Pancreas (tissue), 10 donors: ENCODE data around the gene HMCN1. TPM values are rescaled to one million over a fixed set of nuclear protein-coding genes. Genes with fewer than 3 reads are reported as not detected.
"Not testable (repeated sequence)": the region's sequence is repeated elsewhere in the genome, so short reads cannot be mapped to it uniquely, and the experiment has no call there.

ENCODE experiments used
- ATAC-seq, 4 donors: fragments of 200-7000 bp; cut with Tn5 transposase; one replicate each; pipeline versions ENCODE4 v1.8.0 to v1.9.1; 2020; ENCODE audit warnings: mild to moderate bottlenecking in 4 of 4, moderate library complexity in 4 of 4
- DNase-seq, 6 donors: peaks; one replicate each; pipeline ENCODE4 v3.0.0-alpha.2; 2020
- FAIRE-seq: peaks from 2 replicates; lab custom pipeline; 2012; peaks lifted over from hg19 to GRCh38; lab: Jason Lieb, UNC
- H3K27ac ChIP-seq, 4 donors: fragments of 200-600 bp; sonication (generic); 1 replicate in 3 of 4; 2 replicates in 1 of 4; pipeline versions ENCODE4 v1.5.0 to v1.8.0; 2020
- H3K27me3 ChIP-seq, 4 donors: fragments of 200-600 bp; one replicate each; pipeline ENCODE4 v1.8.0; 2021
- H3K36me3 ChIP-seq, 3 donors: fragments of 200-600 bp; sonication (generic) in 1 of 3; one replicate each; pipeline versions ENCODE4 v1.5.0 to v1.8.0; 2020 to 2021
- H3K4me1 ChIP-seq, 3 donors: fragments of 200-600 bp; one replicate each; pipeline ENCODE4 v1.8.0; 2021
- H3K4me3 ChIP-seq, 4 donors: fragments of 200-600 bp; sonication (generic) in 2 of 4; one replicate each; pipeline versions ENCODE4 v1.5.0 to v1.8.0; 2020 to 2021
- H3K9me3 ChIP-seq, 4 donors: fragments of 200-600 bp; one replicate each; pipeline ENCODE4 v1.8.0; 2021
- WGBS, 2 donors: extraction: QIAGEN DNeasy Blood & Tissue Kit; methylation state at CpG; one replicate each; pipeline ENCODE4 v1.1.7; 2013; 5-methylcytosine and 5-hydroxymethylcytosine counted together
- intact Hi-C, 3 donors: fragments of 100-400 bp; cut with DNase I; formaldehyde crosslinking; loops; one replicate each; pipeline versions ENCODE4 v1.11.1 to v1.14.2; 2022
- polyA plus RNA-seq, 2 donors: library from polyadenylated mRNA; stranded (reverse); fragments of 200-250 nt; gene quantifications; one replicate each; pipeline ENCODE4 v1.2.3, GENCODE V29; 2013
- total RNA-seq, 6 donors: library from RNA; stranded (reverse); fragmentation: NEBNext Ultra II Directional in 4 of 6; extraction: Animal tissue kit (Norgen Biotek cat#: 25700) in 4 of 6; gene quantifications; one replicate each; pipeline versions ENCODE4 v1.2.1 to v1.2.4, GENCODE V29; 2021 to 2023
- TF ChIP-seq, protein P1 (sequence below), 4 donors: fragments of 200-600 bp; sonication (generic) in 3 of 4; IDR thresholded peaks; one replicate each; pipeline versions ENCODE4 v1.5.0 to v1.8.0; 2021; ENCODE audit warnings: antibody characterized with exemption in 4 of 4
- donor health status: healthy with polysubstance abuse.
- donor health status: DM: no; HTN: no; CAD: no; lungs with moderate emphysema.
- donor health status: DM: no; HTN: no; CAD: no.
- donor health status: control.
- donor health status: control.
- donor health status: Bipolar disorder and iron deficiency.
- donor health status: DM: yes; HTN: yes; CAD: no.
- donor health status: DM: no; HTN: no; CAD: no.
- donor health status: DM: no; HTN: no; CAD: no.
- donor health status: DM: yes; HTN: yes; CAD: no.

HMCN1 gene
- total and polyA plus RNA-seq, 8 donors: 0.19 to 4.8 (median 0.60) TPM

DNA sequence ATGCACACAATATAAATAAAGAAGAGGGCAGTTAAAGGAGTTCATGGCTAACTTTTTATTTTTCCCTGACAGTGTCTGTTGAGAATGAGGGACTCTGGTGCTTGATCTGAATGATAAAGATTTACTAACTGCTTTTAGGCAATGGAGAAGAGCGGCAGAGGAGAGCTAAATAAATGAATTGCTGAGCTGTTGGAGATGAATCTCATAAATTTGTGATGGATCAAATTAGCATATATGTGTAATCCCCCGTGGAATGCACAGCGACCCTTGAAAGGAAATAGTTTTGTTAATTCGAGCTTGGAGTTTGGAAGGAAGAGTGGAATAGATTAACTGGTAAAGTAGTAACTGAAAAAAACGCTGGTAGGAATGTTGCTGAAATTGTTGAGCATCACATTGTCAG lies 40.2 kb downstream of the HMCN1 start:
- intact Hi-C loops: no loop called here
- H3K27me3 ChIP-seq: no peaks in the 10 kb centered on the region
- WGBS, 2 donors: 38 to 48% methylated on average over 5 of the region's 5 CpGs
- H3K4me3 ChIP-seq: no peak overlapping the region
- H3K36me3 ChIP-seq: no peaks in the 10 kb centered on the region
- no peak overlapping the region for H3K27ac ChIP-seq
- ATAC-seq (no peak), FAIRE-seq (no peak), DNase-seq (no peak)
- H3K9me3 ChIP-seq: no peaks in the 10 kb centered on the region
- TF ChIP-seq, protein P1, sequence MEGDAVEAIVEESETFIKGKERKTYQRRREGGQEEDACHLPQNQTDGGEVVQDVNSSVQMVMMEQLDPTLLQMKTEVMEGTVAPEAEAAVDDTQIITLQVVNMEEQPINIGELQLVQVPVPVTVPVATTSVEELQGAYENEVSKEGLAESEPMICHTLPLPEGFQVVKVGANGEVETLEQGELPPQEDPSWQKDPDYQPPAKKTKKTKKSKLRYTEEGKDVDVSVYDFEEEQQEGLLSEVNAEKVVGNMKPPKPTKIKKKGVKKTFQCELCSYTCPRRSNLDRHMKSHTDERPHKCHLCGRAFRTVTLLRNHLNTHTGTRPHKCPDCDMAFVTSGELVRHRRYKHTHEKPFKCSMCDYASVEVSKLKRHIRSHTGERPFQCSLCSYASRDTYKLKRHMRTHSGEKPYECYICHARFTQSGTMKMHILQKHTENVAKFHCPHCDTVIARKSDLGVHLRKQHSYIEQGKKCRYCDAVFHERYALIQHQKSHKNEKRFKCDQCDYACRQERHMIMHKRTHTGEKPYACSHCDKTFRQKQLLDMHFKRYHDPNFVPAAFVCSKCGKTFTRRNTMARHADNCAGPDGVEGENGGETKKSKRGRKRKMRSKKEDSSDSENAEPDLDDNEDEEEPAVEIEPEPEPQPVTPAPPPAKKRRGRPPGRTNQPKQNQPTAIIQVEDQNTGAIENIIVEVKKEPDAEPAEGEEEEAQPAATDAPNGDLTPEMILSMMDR (IDR thresholded peaks at IDR 0.05): no peak
- H3K4me1 ChIP-seq: no peaks in the 10 kb centered on the region

DNA sequence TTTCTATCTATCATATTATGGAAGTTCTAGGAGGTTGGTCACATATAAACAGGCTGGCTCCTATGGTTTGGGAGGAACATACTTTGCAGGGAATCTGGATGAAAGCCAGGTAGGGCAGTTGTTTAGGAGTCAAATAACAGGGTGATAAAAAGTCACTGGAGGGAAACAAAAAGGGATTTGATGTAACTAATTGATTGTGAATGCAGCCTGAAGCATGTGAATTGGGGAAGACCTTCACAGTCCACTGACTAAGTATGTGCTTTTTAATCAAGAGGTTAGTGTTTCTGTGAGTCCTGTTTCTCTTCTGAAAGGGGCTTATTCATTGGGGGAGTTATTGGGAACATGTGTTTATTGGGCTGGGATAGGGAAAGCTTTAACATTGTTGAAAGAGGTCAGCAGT lies 41.3 kb downstream of the HMCN1 start:
- no peak for DNase-seq
- TF ChIP-seq, protein P1 (IDR thresholded peaks at IDR 0.05): no peak
- no peak overlapping the region for H3K4me3 ChIP-seq
- no peak for ATAC-seq
- H3K4me1 ChIP-seq: no peaks in the 10 kb centered on the region
- no peaks in the 10 kb centered on the region for H3K9me3 ChIP-seq
- H3K27me3 ChIP-seq: no peaks in the 10 kb centered on the region
- no peak overlapping the region for H3K27ac ChIP-seq
- FAIRE-seq: no peak
- intact Hi-C loops: no loop called here
- H3K36me3 ChIP-seq: no peaks in the 10 kb centered on the region

DNA sequence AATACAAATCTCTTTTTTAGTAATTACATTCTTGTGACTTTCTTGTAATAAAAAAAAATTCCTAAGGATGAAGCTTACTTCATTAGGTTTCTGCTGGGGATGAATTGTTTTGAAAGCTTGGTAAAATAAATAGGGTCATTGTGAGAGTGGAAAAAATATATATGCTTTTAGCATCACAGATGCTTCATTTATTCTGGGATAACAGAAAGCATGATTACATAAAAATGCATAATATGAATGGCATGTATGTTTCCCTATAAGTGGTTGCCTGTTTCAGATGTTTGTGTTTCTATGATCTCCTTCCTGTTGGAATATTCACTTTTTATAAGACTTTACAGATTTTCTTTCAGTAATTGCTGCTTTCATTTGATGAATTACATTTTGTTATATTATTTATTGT lies 42.3 kb downstream of the HMCN1 start:
- no peak overlapping the region for H3K27ac ChIP-seq
- H3K27me3 ChIP-seq: no peaks in the 10 kb centered on the region
- no peak overlapping the region for H3K4me3 ChIP-seq
- DNase-seq (no peak), FAIRE-seq (no peak), ATAC-seq (no peak)
- no peaks in the 10 kb centered on the region for H3K36me3 ChIP-seq
- no peaks in the 10 kb centered on the region for H3K9me3 ChIP-seq
- TF ChIP-seq, protein P1 (IDR thresholded peaks at IDR 0.05): no peak
- intact Hi-C loops: no loop called here
- no peaks in the 10 kb centered on the region for H3K4me1 ChIP-seq

DNA sequence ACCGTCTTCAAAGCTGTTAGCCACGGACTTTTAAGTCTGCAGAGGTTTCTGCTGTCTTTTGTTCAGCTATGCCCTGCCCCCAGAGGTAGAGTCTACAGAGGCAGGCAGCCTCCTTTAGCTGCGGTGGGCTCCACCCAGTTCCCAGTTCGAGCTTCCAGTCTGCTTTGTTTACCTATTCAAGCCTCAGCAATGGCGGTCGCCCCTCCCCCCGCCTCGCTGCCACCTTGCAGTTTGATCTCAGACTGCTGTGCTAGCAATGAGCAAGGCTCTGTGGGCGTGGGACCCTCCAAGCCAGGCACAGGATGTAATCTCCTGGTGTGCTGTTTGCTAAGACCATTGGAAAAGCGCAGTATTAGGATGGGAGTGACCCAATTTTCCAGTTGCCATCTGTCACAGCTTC lies 49.7 kb downstream of the HMCN1 start:
- intact Hi-C loops, H3K4me1 ChIP-seq, H3K4me3 ChIP-seq, H3K27ac ChIP-seq, ATAC-seq, FAIRE-seq, H3K9me3 ChIP-seq, H3K27me3 ChIP-seq, H3K36me3 ChIP-seq: not testable (repeated sequence)
- peak in 1 of 6 donors; percentile 25 for DNase-seq
- WGBS, 2 donors: 81 to 87% methylated on average over 10 of the region's 10 CpGs

DNA sequence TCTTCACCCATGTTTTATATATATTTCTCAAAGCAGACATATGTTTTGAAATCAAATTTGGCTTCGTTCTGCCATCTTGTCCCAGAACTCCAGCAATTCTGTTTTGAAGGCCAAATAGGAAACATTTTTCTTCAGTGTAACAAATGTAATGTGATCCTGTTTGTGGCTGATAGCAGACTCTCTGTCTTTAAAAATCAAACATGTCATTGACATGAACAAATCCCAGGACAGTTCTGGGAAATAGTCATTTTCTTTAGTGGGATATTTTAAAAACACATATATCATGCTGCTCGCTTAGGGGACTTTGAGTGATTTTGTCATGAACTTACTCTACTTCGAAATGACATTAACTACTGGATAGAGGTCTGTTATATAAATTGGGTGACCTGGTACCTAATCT lies 51.4 kb downstream of the HMCN1 start:
- Histone ChIP-seq H3K36me3 (no peaks in the 10 kb centered on the region), H3K9me3 (no peaks in the 10 kb centered on the region), H3K4me3 (no peak overlapping the region), H3K27ac (no peak overlapping the region), H3K4me1 (no peaks in the 10 kb centered on the region), H3K27me3 (no peaks in the 10 kb centered on the region)
- intact Hi-C loops: no loop called here
- ATAC-seq: no peak
- TF ChIP-seq, protein P1 (IDR thresholded peaks at IDR 0.05): no peak
- DNase-seq: no peak
- WGBS, 2 donors: 67 to 70% methylated on average over 3 of the region's 3 CpGs
- FAIRE-seq: no peak

DNA sequence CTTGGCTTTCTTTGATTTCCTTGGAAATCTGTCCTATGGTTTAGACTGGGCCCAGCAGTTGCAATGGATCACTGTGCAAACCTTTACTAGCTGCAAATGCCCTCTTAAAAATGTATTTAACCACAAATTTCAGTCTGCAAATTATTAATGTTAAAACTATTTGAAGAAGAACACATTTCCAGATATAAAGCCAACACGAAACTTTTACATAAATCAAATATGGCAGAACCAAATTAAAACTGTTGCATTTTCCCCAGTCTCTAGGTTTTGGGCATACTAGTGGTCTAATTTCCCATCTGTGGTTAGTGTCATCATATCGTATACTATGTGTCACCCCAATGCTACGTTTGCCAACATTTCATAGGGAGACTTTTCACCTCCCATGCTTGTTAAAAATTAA lies 52.3 kb downstream of the HMCN1 start:
- no peak for FAIRE-seq

More for the DNA sequence above, 52.3 kb downstream of the HMCN1 start:
- DNase-seq: no peak
- Histone ChIP-seq H3K27me3 (no peaks in the 10 kb centered on the region), H3K27ac (no peak overlapping the region), H3K36me3 (no peaks in the 10 kb centered on the region), H3K4me3 (no peak overlapping the region), H3K4me1 (no peaks in the 10 kb centered on the region), H3K9me3 (no peaks in the 10 kb centered on the region)
- intact Hi-C loops: no loop called here
- TF ChIP-seq, protein P1 (IDR thresholded peaks at IDR 0.05): no peak
- 75 to 84% methylated on average over 3 of the region's 3 CpGs for WGBS, 2 donors
- no peak for ATAC-seq
